HCT116 (cell line): ENCODE data around the gene TMEM198. TPM values are rescaled to one million over a fixed set of nuclear protein-coding genes. Genes with fewer than 3 reads are reported as not detected.

ENCODE experiments used
- ATAC-seq: fragments of 200-7000 bp; cut with Tn5 transposase; 2 replicates; pipeline ENCODE4 v1.9.1; 2020; ENCODE audit warnings: mild to moderate bottlenecking, moderate library complexity
- Bru-seq: library from RNA; stranded (reverse); fragments of 400-500 nt; gene quantifications from one replicate; lab custom pipeline; 2021; lab: Mats Ljungman, UMichigan
- BruChase-seq, 2 experiments: library from RNA; stranded (reverse); fragments of 400-500 nt; gene quantifications; one replicate each; lab custom pipeline; 2021; lab: Mats Ljungman, UMichigan
- BruUV-seq: library from RNA; stranded (reverse); fragments of 400-500 nt; replicated peaks from 2 replicates; lab custom pipeline; 2021; lab: Mats Ljungman, UMichigan
- CTCF ChIA-PET: fragments of 300-600 bp; sonication (Branson Sonifier 250); formaldehyde crosslinking; loops from one replicate; lab custom pipeline; 2021; ENCODE audit warnings: antibody characterized with exemption; lab: Charles Lee
- POLR2A ChIA-PET: fragments of 300-600, 350-600 bp; sonication (Branson Sonifier 250); formaldehyde crosslinking; loops from one replicate; lab custom pipeline; 2021; ENCODE audit warnings: antibody characterized with exemption; lab: Charles Lee
- RAD21 ChIA-PET, 2 experiments: fragments of 300-600 bp; sonication (Branson Sonifier 250); formaldehyde crosslinking; loops; one replicate each; lab custom pipeline; 2023; ENCODE audit warnings: low total read pairs in 2 of 2; ENCODE audit not compliant: uncharacterized antibody in 2 of 2, unreplicated experiment in 2 of 2, low non-redundant PET in 1 of 2; lab: Charles Lee
- DNase-seq: peaks from one replicate; pipeline ENCODE4 v3.0.0-alpha.2; 2010; ENCODE audit warnings: low read depth, low spot score
- H2AFZ ChIP-seq: fragments of 200-600 bp; shearing (Covaris generic), sonication (generic); 2 replicates; pipeline ENCODE4 v1.6.1; 2017; ENCODE audit warnings: low read depth, mixed run types, mixed read lengths, antibody characterized with exemption, low read length; ENCODE audit not compliant: poor library complexity, severe bottlenecking
- H3K27ac ChIP-seq: 2 replicates; pipeline ENCODE4 v1.5.1; 2012; ENCODE audit warnings: low read depth, low read length
- H3K27me3 ChIP-seq: fragments of 200-600 bp; sonication (generic); 2 replicates; pipeline ENCODE4 v1.6.1; 2016; ENCODE audit warnings: mixed run types, low read length, mixed read lengths; ENCODE audit not compliant: insufficient read depth
- H3K36me3 ChIP-seq, 2 experiments: fragments of 200-500 bp in 1 of 2; fragments of 200-600 bp in 1 of 2; sonication (Bioruptor generic) in 1 of 2; sonication (generic) in 1 of 2; 2 replicates each; pipeline versions ENCODE4 v1.5.1 to v1.6.1; 2014 to 2016; ENCODE audit warnings: low read length in 2 of 2, inconsistent platforms in 1 of 2, mixed read lengths in 1 of 2, mixed run types in 1 of 2; ENCODE audit not compliant: insufficient read depth in 2 of 2, control insufficient read depth in 1 of 2
- H3K4me1 ChIP-seq, 2 experiments: fragments of 200-600 bp in 1 of 2; sonication (generic) in 1 of 2; 2 replicates each; pipeline versions ENCODE4 v1.5.1 to v1.6.1; 2012 to 2017; ENCODE audit warnings: low read length in 2 of 2, inconsistent platforms in 1 of 2, mild to moderate bottlenecking in 1 of 2, mixed read lengths in 1 of 2, mixed run types in 1 of 2, moderate library complexity in 1 of 2; ENCODE audit not compliant: insufficient read depth in 2 of 2, control insufficient read depth in 1 of 2
- H3K4me2 ChIP-seq: fragments of 200-600 bp; sonication (generic); 2 replicates; pipeline ENCODE4 v1.6.1; 2017; ENCODE audit warnings: mixed run types, low read length, mixed read lengths
- H3K4me3 ChIP-seq, 2 experiments: fragments of 200-600 bp in 1 of 2; sonication (generic) in 1 of 2; replicated peaks in 1 of 2; 2 replicates each; pipeline ENCODE4 v1.5.1; 2011 to 2016; ENCODE audit warnings: low read length in 2 of 2, control low read depth in 1 of 2, low read depth in 1 of 2, mild to moderate bottlenecking in 1 of 2, mixed read lengths in 1 of 2, mixed run types in 1 of 2
- H3K79me2 ChIP-seq: fragments of 200-600 bp; sonication (generic); 2 replicates; pipeline ENCODE4 v1.6.1; 2017; ENCODE audit warnings: mild to moderate bottlenecking, mixed run types, low read length, moderate library complexity, mixed read lengths; ENCODE audit not compliant: insufficient read depth
- H3K9ac ChIP-seq: fragments of 200-600 bp; sonication (generic); 2 replicates; pipeline ENCODE4 v1.6.1; 2016; ENCODE audit warnings: low read length, mixed read lengths
- H3K9me2 ChIP-seq: fragments of 200-600 bp; sonication (generic), shearing (Covaris generic); 2 replicates; pipeline ENCODE4 v1.6.1; 2017; ENCODE audit warnings: mixed run types, mild to moderate bottlenecking, moderate library complexity; ENCODE audit not compliant: insufficient read depth
- H3K9me3 ChIP-seq, 2 experiments: fragments of 200-500 bp in 1 of 2; fragments of 200-600 bp in 1 of 2; sonication (Bioruptor generic) in 1 of 2; sonication (generic) in 1 of 2; 2 replicates each; pipeline ENCODE4 v1.6.1; 2014 to 2017; ENCODE audit warnings: low read length in 2 of 2, mixed read lengths in 2 of 2, inconsistent platforms in 1 of 2, low read depth in 1 of 2, mild to moderate bottlenecking in 1 of 2, mixed run types in 1 of 2, moderate library complexity in 1 of 2; ENCODE audit not compliant: control insufficient read depth in 1 of 2, insufficient read depth in 1 of 2
- H4K20me1 ChIP-seq: fragments of 200-600 bp; sonication (generic), shearing (Covaris generic); 2 replicates; pipeline ENCODE4 v1.6.1; 2017; ENCODE audit warnings: mixed run types, mild to moderate bottlenecking, moderate library complexity; ENCODE audit not compliant: insufficient read depth
- ATF3 ChIP-seq: IDR thresholded peaks from 2 replicates; pipeline ENCODE4 v1.6.1; 2012
- CBX3 ChIP-seq: IDR thresholded peaks from 2 replicates; pipeline ENCODE4 v1.6.1; 2012; ENCODE audit warnings: low read depth
- CEBPB ChIP-seq: IDR thresholded peaks from 2 replicates; pipeline ENCODE4 v1.6.1; 2012; ENCODE audit warnings: low read depth
- CTCF ChIP-seq, 3 experiments: fragments of 200-600 bp in 1 of 3; sonication (generic) in 1 of 3; IDR thresholded peaks in 2 of 3; conservative IDR thresholded peaks in 1 of 3; 2 replicates each; pipeline ENCODE4 v1.5.1; 2012 to 2017; ENCODE audit warnings: low read depth in 2 of 3, low read length in 2 of 3, antibody characterized with exemption in 1 of 3, borderline replicate concordance in 1 of 3, control low read depth in 1 of 3, mild to moderate bottlenecking in 1 of 3, mixed read lengths in 1 of 3, mixed run types in 1 of 3, moderate library complexity in 1 of 3; ENCODE audit not compliant: insufficient read depth in 1 of 3
- ELF1 ChIP-seq: IDR thresholded peaks from 2 replicates; pipeline ENCODE4 v1.6.1; 2012; ENCODE audit warnings: low read depth, borderline replicate concordance
- EZH2 ChIP-seq: fragments of 200-600 bp; sonication (generic); IDR thresholded peaks from 2 replicates; pipeline ENCODE4 v1.6.1; 2017; ENCODE audit warnings: antibody characterized with exemption, mixed run types
- EZH2phosphoT487 ChIP-seq: fragments of 200-600 bp; IDR thresholded peaks from 2 replicates; pipeline ENCODE4 v1.6.1; 2018; ENCODE audit warnings: antibody characterized with exemption, borderline replicate concordance
- FOSL1 ChIP-seq: IDR thresholded peaks from 2 replicates; pipeline ENCODE4 v1.6.1; 2012; ENCODE audit warnings: low read depth
- JUND ChIP-seq: IDR thresholded peaks from 2 replicates; pipeline ENCODE4 v1.6.1; 2012
- MAX ChIP-seq: IDR thresholded peaks from 2 replicates; pipeline ENCODE4 v1.6.1; 2012
- POLR2AphosphoS5 ChIP-seq: IDR thresholded peaks from 2 replicates; pipeline ENCODE4 v1.6.1; 2011; ENCODE audit warnings: mild to moderate bottlenecking, low read depth, low read length, moderate library complexity
- RAD21 ChIP-seq: IDR thresholded peaks from 2 replicates; pipeline ENCODE4 v1.6.1; 2012; ENCODE audit warnings: low read depth, mild to moderate bottlenecking
- REST ChIP-seq: IDR thresholded peaks from 2 replicates; pipeline ENCODE4 v1.6.1; 2012; ENCODE audit warnings: low read depth
- SP1 ChIP-seq: IDR thresholded peaks from 2 replicates; pipeline ENCODE4 v1.6.1; 2012; ENCODE audit warnings: low read depth
- SRF ChIP-seq: IDR thresholded peaks from 2 replicates; pipeline ENCODE4 v1.6.1; 2012; ENCODE audit warnings: low read depth
- YY1 ChIP-seq: IDR thresholded peaks from 2 replicates; pipeline ENCODE4 v1.6.1; 2011; ENCODE audit warnings: low read length, low read depth, moderate library complexity, mild to moderate bottlenecking; ENCODE audit not compliant: insufficient replicate concordance; ENCODE audit errors: extremely low read depth
- ZFX ChIP-seq: fragments of 450-650 bp; IDR thresholded peaks from 2 replicates; pipeline ENCODE4 v1.6.1; 2017
- ZNF274 ChIP-seq: fragments of 200-500 bp; sonication (Bioruptor generic); IDR thresholded peaks from 2 replicates; pipeline ENCODE4 v1.6.1; 2014; ENCODE audit warnings: mild to moderate bottlenecking, low read depth, low read length, inconsistent platforms
- intact Hi-C: fragments of 100-400 bp; cut with micrococcal nuclease; formaldehyde crosslinking; loops from 2 replicates; pipeline ENCODE4 v1.10.0; 2022
- long read RNA-seq: library from polyadenylated mRNA; unstranded; transcript quantifications from one replicate; pipeline ENCODE4 v2.0.0, GENCODE V29; 2021; ENCODE audit not compliant: unreplicated experiment
- polyA plus RNA-seq: library from polyadenylated mRNA; unstranded; fragments of >200 nt; gene quantifications from 2 replicates; pipeline ENCODE4 v1.2.1, GENCODE V29; 2012; ENCODE audit warnings: missing spikeins
- total RNA-seq: library from RNA; stranded (reverse); gene quantifications from one replicate; pipeline ENCODE4 v1.2.1, GENCODE V29; 2021; ENCODE audit not compliant: unreplicated experiment

TMEM198 gene, protein sequence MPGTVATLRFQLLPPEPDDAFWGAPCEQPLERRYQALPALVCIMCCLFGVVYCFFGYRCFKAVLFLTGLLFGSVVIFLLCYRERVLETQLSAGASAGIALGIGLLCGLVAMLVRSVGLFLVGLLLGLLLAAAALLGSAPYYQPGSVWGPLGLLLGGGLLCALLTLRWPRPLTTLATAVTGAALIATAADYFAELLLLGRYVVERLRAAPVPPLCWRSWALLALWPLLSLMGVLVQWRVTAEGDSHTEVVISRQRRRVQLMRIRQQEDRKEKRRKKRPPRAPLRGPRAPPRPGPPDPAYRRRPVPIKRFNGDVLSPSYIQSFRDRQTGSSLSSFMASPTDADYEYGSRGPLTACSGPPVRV
- 2.1 TPM for total RNA-seq
- polyA plus RNA-seq = 1.9 and 2.0 TPM in 2 replicates
- percentile 37 among the genes with signal in this experiment for Bru-seq, nascent RNA
- BruChase-seq, experiment 1, labeled RNA remaining after a 6-hour chase = percentile 39 among the genes with signal in this experiment
- percentile 36 among the genes with signal in this experiment for BruChase-seq, experiment 2, labeled RNA remaining after a 2-hour chase
- long read RNA-seq, partial matches to known transcripts = 1 of 3 reads
- long read RNA-seq, other reads (novel, unspliced or antisense) = 0 of 3 reads

GRCh38 chr2:219543596-219544358, at the start of gene TMEM198, which contains the start of gene CHPF:
TSS of gene TMEM198 (plus strand) at chr2:219544028. CDS start at chr2:219544728, 700 bp downstream.
TSS of gene CHPF (minus strand) at chr2:219543809. CDS start at chr2:219543538, 271 bp downstream.
- intact Hi-C loops = loop anchor here (2.0 to 5.0 kb wide), 3 partner anchors 55 to 481 kb away; partner anchors contain the start of genes IHH and SLC4A3
- no peak within 1 kb of the TSS for H2AFZ ChIP-seq
- DNase-seq (peak; percentile 97), ATAC-seq (peak; percentile 71)
- H4K20me1 ChIP-seq = peaks cover 6% of the 10 kb centered on the region; the same call in 1 of the 2 replicates
- peaks cover 44% of the 10 kb centered on the region for H3K79me2 ChIP-seq
- ChIA-PET RAD21 (interaction anchor here (0.6 to 1.1 kb wide), 2 partner anchors 8 to 102 kb away, joined by 3 to 4 read pairs; no protein-coding TSS in a partner anchor), POLR2A (interaction anchor here (1.3 to 1.4 kb wide), 2 partner anchors 17 to 145 kb away, joined by 4 to 7 read pairs; no protein-coding TSS in a partner anchor), CTCF (interaction anchor here (1.3 to 2.1 kb wide), 3 partner anchors 10 to 145 kb away, joined by 3 to 8 read pairs (median 7); no protein-coding TSS in a partner anchor)
- no peaks in the 10 kb centered on the region for H3K27me3 ChIP-seq
- H3K9me3 ChIP-seq = no peaks in the 10 kb centered on the region
- peaks cover under 1 to 47% of the 10 kb centered on the region in 2 experiments; a peak in 3 of 4 replicates for H3K4me1 ChIP-seq
- no TSS peak for BruUV-seq
- peak within 1 kb of the TSS; percentile 75 to 99 for H3K4me3 ChIP-seq
- peak within 1 kb of the TSS; percentile 95 for H3K9ac ChIP-seq
- no peaks in the 10 kb centered on the region for H3K9me2 ChIP-seq
- peak within 1 kb of the TSS; percentile 97 for H3K27ac ChIP-seq
- H3K4me2 ChIP-seq = peak within 1 kb of the TSS; percentile 98
- peaks cover 2 to 34% of the 10 kb centered on the region in 2 experiments; a peak in 3 of 4 replicates for H3K36me3 ChIP-seq
- no peak for TF ChIP-seq EZH2phosphoT487
- no peak for TF ChIP-seq CTCF (IDR thresholded peaks at IDR 0.05 in 2 of 3, conservative IDR thresholded peaks at IDR 0.05 in 1 of 3; ENCODE audit: borderline replicate concordance in 1 of 3, insufficient read depth in 1 of 3, low read depth in 2 of 3, low read length in 2 of 3)
- no peak for TF ChIP-seq CBX3
- TF ChIP-seq FOSL1 = no peak
- TF ChIP-seq ZNF274 = no peak
- TF ChIP-seq REST = no peak
- TF ChIP-seq YY1 = peak; percentile 29
- TF ChIP-seq CEBPB = no peak
- no peak for TF ChIP-seq ATF3
- TF ChIP-seq SRF = no peak
- TF ChIP-seq POLR2AphosphoS5 = peak; percentile 92
- no peak for TF ChIP-seq MAX
- TF ChIP-seq RAD21 = no peak
- TF ChIP-seq EZH2 = no peak
- TF ChIP-seq ZFX = no peak
- TF ChIP-seq ELF1 = no peak
- no peak for TF ChIP-seq JUND
- no peak for TF ChIP-seq SP1
